ENCODE results near the gene GALNTL6. TPM values are rescaled to one million over a fixed set of nuclear protein-coding genes. Genes with fewer than 3 reads are reported as not detected.

Gene GALNTL6
- total RNA-seq, 4 donors from 2014 or later: 0.82 to 0.95 TPM; not detected in 2

DNA sequence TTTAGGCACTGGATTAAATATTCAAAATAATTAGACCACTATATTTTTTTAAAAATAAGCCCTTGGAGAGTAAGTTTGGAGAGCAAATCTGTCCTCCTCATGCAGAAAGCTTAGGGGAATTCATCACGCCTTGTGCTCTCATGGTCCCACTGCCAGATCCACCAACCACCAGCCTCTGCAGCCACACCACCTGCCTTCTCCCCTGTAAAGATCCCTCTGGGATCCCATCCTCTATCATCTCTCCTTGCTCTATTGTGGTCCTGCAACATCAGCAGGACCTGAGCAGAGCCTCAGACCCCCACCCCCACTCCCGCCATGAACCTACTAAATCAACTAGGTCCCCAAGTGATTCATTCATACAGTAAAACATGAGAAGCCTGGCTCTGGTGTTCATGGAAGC is 872.8 kb downstream of the GALNTL6 start:
- no peak for DNase-seq
- in situ Hi-C loops (cut with MboI; ENCODE audit: low pct_ligation_motif_present in 1 of 4, low pct_unique_long_range_greater_than_20kb in 1 of 4, low sequenced_read_pairs in 3 of 4): no loop called here
- no peaks in the 10 kb centered on the region for H3K9me3 ChIP-seq
- H3K27ac ChIP-seq: no peak overlapping the region
- no peaks in the 10 kb centered on the region for H3K36me3 ChIP-seq
- no peaks in the 10 kb centered on the region for H3K27me3 ChIP-seq
- intact Hi-C loops (cut with DNase I; ENCODE audit: low total_unique reads): no loop called here
- no peak overlapping the region for H3K4me3 ChIP-seq
- no peaks in the 10 kb centered on the region for H3K4me1 ChIP-seq
- TF ChIP-seq POLR2AphosphoS5 (IDR thresholded peaks at IDR 0.05): no peak
- TF ChIP-seq, protein P1, sequence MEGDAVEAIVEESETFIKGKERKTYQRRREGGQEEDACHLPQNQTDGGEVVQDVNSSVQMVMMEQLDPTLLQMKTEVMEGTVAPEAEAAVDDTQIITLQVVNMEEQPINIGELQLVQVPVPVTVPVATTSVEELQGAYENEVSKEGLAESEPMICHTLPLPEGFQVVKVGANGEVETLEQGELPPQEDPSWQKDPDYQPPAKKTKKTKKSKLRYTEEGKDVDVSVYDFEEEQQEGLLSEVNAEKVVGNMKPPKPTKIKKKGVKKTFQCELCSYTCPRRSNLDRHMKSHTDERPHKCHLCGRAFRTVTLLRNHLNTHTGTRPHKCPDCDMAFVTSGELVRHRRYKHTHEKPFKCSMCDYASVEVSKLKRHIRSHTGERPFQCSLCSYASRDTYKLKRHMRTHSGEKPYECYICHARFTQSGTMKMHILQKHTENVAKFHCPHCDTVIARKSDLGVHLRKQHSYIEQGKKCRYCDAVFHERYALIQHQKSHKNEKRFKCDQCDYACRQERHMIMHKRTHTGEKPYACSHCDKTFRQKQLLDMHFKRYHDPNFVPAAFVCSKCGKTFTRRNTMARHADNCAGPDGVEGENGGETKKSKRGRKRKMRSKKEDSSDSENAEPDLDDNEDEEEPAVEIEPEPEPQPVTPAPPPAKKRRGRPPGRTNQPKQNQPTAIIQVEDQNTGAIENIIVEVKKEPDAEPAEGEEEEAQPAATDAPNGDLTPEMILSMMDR (IDR thresholded peaks at IDR 0.05): no peak
- WGBS, 2 donors (ENCODE audit: low coverage in 1 of 2): 84 to 100% methylated on average over 1 to 2 of the region's 2 CpGs

DNA sequence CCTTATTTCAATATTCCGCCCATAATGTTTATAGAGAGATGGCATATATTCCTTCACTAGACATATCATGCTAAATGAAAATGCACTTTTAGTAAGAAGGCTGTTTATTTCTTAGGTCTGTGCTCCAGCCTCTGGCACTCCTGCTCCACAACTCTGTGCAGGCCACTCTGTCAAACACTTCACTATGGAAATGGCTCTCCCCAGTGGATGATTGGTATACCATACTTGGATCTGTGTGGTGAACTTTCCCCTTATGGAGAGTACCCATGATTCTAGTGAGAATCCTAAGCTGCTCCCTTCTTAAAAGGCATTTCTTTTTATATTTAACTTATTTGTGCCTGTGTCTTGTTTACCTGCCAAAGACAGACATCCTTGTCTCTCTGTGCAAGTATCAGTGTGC is 875.3 kb downstream of the GALNTL6 start:
- in situ Hi-C loops (cut with MboI; ENCODE audit: low pct_ligation_motif_present in 1 of 4, low pct_unique_long_range_greater_than_20kb in 1 of 4, low sequenced_read_pairs in 3 of 4) (no loop called here), intact Hi-C loops (cut with DNase I; ENCODE audit: low total_unique reads) (no loop called here)
- no peak for DNase-seq
- TF ChIP-seq, protein P1 (IDR thresholded peaks at IDR 0.05): no peak
- no peak for TF ChIP-seq POLR2A (IDR thresholded peaks at IDR 0.05)
- TF ChIP-seq POLR2AphosphoS5 (IDR thresholded peaks at IDR 0.05): no peak
- no peak for TF ChIP-seq EP300 (IDR thresholded peaks at IDR 0.05; ENCODE audit: low read depth)
- no peaks in the 10 kb centered on the region for H3K9me3 ChIP-seq
- H3K36me3 ChIP-seq: no peaks in the 10 kb centered on the region
- no peaks in the 10 kb centered on the region for H3K27me3 ChIP-seq
- H3K27ac ChIP-seq: no peak overlapping the region
- 76 to 100% methylated on average over 1 of the region's 1 CpG for WGBS, 2 donors (ENCODE audit: low coverage in 1 of 2)
- H3K4me1 ChIP-seq: no peaks in the 10 kb centered on the region
- H3K4me3 ChIP-seq: no peak overlapping the region

DNA sequence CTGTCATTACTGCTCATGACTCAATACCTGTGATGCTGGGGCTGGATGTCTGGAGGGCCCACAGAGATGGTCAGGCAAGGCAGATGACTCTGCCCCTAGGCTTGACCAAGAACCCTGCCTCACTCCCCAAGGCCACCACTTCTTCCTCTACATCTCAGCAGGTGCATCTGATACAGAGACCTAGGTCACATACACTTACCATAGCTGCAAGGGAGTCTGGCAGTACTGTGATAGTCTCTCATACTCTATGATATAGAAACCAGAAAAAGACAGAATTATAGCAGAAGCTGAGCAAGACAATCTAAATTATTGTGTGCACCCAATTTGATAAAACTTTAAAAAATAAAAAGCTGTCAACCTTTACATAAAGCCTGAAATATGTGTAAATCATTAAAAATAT is 878.3 kb downstream of the GALNTL6 start:
- H3K4me1 ChIP-seq: no peaks in the 10 kb centered on the region
- TF ChIP-seq POLR2A (IDR thresholded peaks at IDR 0.05) (no peak), EP300 (IDR thresholded peaks at IDR 0.05; ENCODE audit: low read depth) (no peak), POLR2AphosphoS5 (IDR thresholded peaks at IDR 0.05) (no peak)
- TF ChIP-seq, protein P1 (IDR thresholded peaks at IDR 0.05): no peak
- no peaks in the 10 kb centered on the region for H3K9me3 ChIP-seq
- H3K27me3 ChIP-seq: no peaks in the 10 kb centered on the region
- H3K4me3 ChIP-seq: no peak overlapping the region
- no peaks in the 10 kb centered on the region for H3K36me3 ChIP-seq
- DNase-seq: no peak
- no peak overlapping the region for H3K27ac ChIP-seq
- in situ Hi-C loops (cut with MboI; ENCODE audit: low pct_ligation_motif_present in 1 of 4, low pct_unique_long_range_greater_than_20kb in 1 of 4, low sequenced_read_pairs in 3 of 4) (no loop called here), intact Hi-C loops (cut with DNase I; ENCODE audit: low total_unique reads) (no loop called here)

DNA sequence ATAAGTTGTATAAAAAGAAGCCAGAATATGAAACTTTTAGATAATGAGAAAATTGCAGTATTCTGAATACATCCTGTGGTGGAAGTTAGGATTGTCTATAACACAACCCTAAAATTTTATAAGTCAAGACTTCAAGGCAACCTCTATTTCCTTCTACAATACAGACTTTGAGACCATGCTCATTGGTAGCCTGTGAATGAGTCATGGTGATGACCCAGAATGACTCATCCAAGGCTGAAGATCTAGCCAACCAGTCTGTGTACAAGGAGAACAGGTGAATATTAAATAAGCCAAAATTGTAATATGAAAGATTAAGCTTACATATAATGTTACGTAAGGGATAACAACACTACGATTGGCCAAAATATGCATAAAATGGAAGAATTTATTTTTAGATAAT is 879.5 kb downstream of the GALNTL6 start:
- Histone ChIP-seq H3K9me3 (no peaks in the 10 kb centered on the region), H3K27ac (no peak overlapping the region), H3K27me3 (no peaks in the 10 kb centered on the region), H3K36me3 (no peaks in the 10 kb centered on the region), H3K4me3 (no peak overlapping the region), H3K4me1 (no peaks in the 10 kb centered on the region)
- intact Hi-C loops (cut with DNase I; ENCODE audit: low total_unique reads): no loop called here
- WGBS, 2 donors (ENCODE audit: low coverage in 1 of 2): 68 to 73% methylated on average over 2 of the region's 2 CpGs
- in situ Hi-C loops (cut with MboI; ENCODE audit: low pct_ligation_motif_present in 1 of 4, low pct_unique_long_range_greater_than_20kb in 1 of 4, low sequenced_read_pairs in 3 of 4): no loop called here
- DNase-seq: no peak
- no peak for TF ChIP-seq POLR2AphosphoS5 (IDR thresholded peaks at IDR 0.05)
- TF ChIP-seq, protein P1 (IDR thresholded peaks at IDR 0.05): no peak
- no peak for TF ChIP-seq POLR2A (IDR thresholded peaks at IDR 0.05)
- no peak for TF ChIP-seq EP300 (IDR thresholded peaks at IDR 0.05; ENCODE audit: low read depth)
